ENCODE results near the gene ABCA3. TPM values are rescaled to one million over a fixed set of nuclear protein-coding genes. Genes with fewer than 3 reads are reported as not detected.

The ABCA3 gene
- total RNA-seq, 2 experiments from 2014 or later = 6.4 to 10.9 TPM

GRCh38 chr16:2366660-2367309, 26.3 kb upstream of the ABCA3 start:
- no peak for DNase-seq
- CTCF ChIA-PET = no interaction called here
- peaks cover 53% of the 10 kb centered on the region for H3K27me3 Mint-ChIP-seq
- H3K9me3 Mint-ChIP-seq (ENCODE audit: low read depth) = no peaks in the 10 kb centered on the region
- no peak for ATAC-seq
- no peak overlapping the region for H3K27ac Mint-ChIP-seq
- H3K4me3 Mint-ChIP-seq = no peak overlapping the region
- no peaks in the 10 kb centered on the region for H3K4me1 Mint-ChIP-seq
- H3K36me3 Mint-ChIP-seq = no peaks in the 10 kb centered on the region

- no peaks in the 10 kb centered on the region for H3K9me3 Mint-ChIP-seq (ENCODE audit: low read depth)
- CTCF ChIA-PET = no interaction called here
- H3K36me3 Mint-ChIP-seq = no peaks in the 10 kb centered on the region
- H3K27me3 Mint-ChIP-seq = peaks cover 55% of the 10 kb centered on the region
- no peaks in the 10 kb centered on the region for H3K4me1 Mint-ChIP-seq
- no peak overlapping the region for H3K4me3 Mint-ChIP-seq
- no peak for DNase-seq
- no peak overlapping the region for H3K27ac Mint-ChIP-seq
- ATAC-seq = no peak
These were observed 25.1 kb upstream of the ABCA3 start for GRCh38 chr16:2365397-2366294.

GRCh38 chr16:2364638-2365210, 24.2 kb upstream of the ABCA3 start:
- no peaks in the 10 kb centered on the region for H3K4me1 Mint-ChIP-seq
- CTCF ChIA-PET = no interaction called here
- DNase-seq (no peak), ATAC-seq (no peak)
- no peak overlapping the region for H3K4me3 Mint-ChIP-seq
- H3K36me3 Mint-ChIP-seq = no peaks in the 10 kb centered on the region
- peaks cover 60% of the 10 kb centered on the region for H3K27me3 Mint-ChIP-seq
- H3K27ac Mint-ChIP-seq = no peak overlapping the region
- no peaks in the 10 kb centered on the region for H3K9me3 Mint-ChIP-seq (ENCODE audit: low read depth)

- Mint-ChIP-seq H3K4me1 (no peaks in the 10 kb centered on the region), H3K4me3 (no peak overlapping the region), H3K27ac (no peak overlapping the region), H3K36me3 (peaks cover 2% of the 10 kb centered on the region), H3K9me3 (ENCODE audit: low read depth) (no peaks in the 10 kb centered on the region), H3K27me3 (peaks cover 62% of the 10 kb centered on the region)
- no peak for DNase-seq
- ATAC-seq = no peak
- CTCF ChIA-PET = interaction anchor here (1.1 to 1.9 kb wide), 2 partner anchors 22 to 31 kb away, joined by 3 to 6 read pairs; partner anchors contain the start of gene ABCA3
These were observed 21.7 kb upstream of the ABCA3 start for GRCh38 chr16:2362218-2362617.

- DNase-seq = no peak
- H3K9me3 Mint-ChIP-seq (ENCODE audit: low read depth) = no peaks in the 10 kb centered on the region
- no peak for ATAC-seq
- H3K4me3 Mint-ChIP-seq = no peak overlapping the region
- H3K27me3 Mint-ChIP-seq = peaks cover 59% of the 10 kb centered on the region
- H3K27ac Mint-ChIP-seq = no peak overlapping the region
- H3K36me3 Mint-ChIP-seq = peaks cover 2% of the 10 kb centered on the region
- no peaks in the 10 kb centered on the region for H3K4me1 Mint-ChIP-seq
- CTCF ChIA-PET = interaction anchor here (1.9 kb wide), 1 partner anchor 21 kb away, joined by 6 read pairs; the partner anchor contains the start of gene ABCA3
These were observed 20.6 kb upstream of the ABCA3 start for GRCh38 chr16:2361129-2361528.

GRCh38 chr16:2359919-2360318, 19.4 kb upstream of the ABCA3 start:
- CTCF ChIA-PET = no interaction called here
- H3K4me1 Mint-ChIP-seq = no peaks in the 10 kb centered on the region
- H3K4me3 Mint-ChIP-seq = no peak overlapping the region
- peaks cover 2% of the 10 kb centered on the region for H3K36me3 Mint-ChIP-seq
- DNase-seq = no peak
- ATAC-seq = no peak
- H3K27me3 Mint-ChIP-seq = peaks cover 53% of the 10 kb centered on the region
- no peaks in the 10 kb centered on the region for H3K9me3 Mint-ChIP-seq (ENCODE audit: low read depth)
- H3K27ac Mint-ChIP-seq = no peak overlapping the region

GRCh38 chr16:2358811-2359210, 18.3 kb upstream of the ABCA3 start:
- DNase-seq = no peak
- no peaks in the 10 kb centered on the region for H3K9me3 Mint-ChIP-seq (ENCODE audit: low read depth)
- H3K36me3 Mint-ChIP-seq = peaks cover 2% of the 10 kb centered on the region
- no peak overlapping the region for H3K4me3 Mint-ChIP-seq
- ATAC-seq = no peak
- CTCF ChIA-PET = interaction anchor here (1.0 kb wide), 1 partner anchor 14 kb away, joined by 3 read pairs; no protein-coding TSS in a partner anchor
- no peaks in the 10 kb centered on the region for H3K4me1 Mint-ChIP-seq
- peaks cover 56% of the 10 kb centered on the region for H3K27me3 Mint-ChIP-seq
- H3K27ac Mint-ChIP-seq = no peak overlapping the region

- H3K36me3 Mint-ChIP-seq = peaks cover 2% of the 10 kb centered on the region
- H3K4me3 Mint-ChIP-seq = no peak overlapping the region
- no peak for DNase-seq
- H3K27me3 Mint-ChIP-seq = peaks cover 64% of the 10 kb centered on the region
- CTCF ChIA-PET = interaction anchor here (2.3 kb wide), 1 partner anchor 17 kb away, joined by 6 read pairs; the partner anchor contains the start of gene ABCA3
- no peaks in the 10 kb centered on the region for H3K9me3 Mint-ChIP-seq (ENCODE audit: low read depth)
- no peaks in the 10 kb centered on the region for H3K4me1 Mint-ChIP-seq
- ATAC-seq = no peak
- no peak overlapping the region for H3K27ac Mint-ChIP-seq
These were observed 16.8 kb upstream of the ABCA3 start for GRCh38 chr16:2357331-2357730.

GRCh38 chr16:2350500-2350899, 10.0 kb upstream of the ABCA3 start:
- Mint-ChIP-seq H3K4me3 (no peak overlapping the region), H3K9me3 (ENCODE audit: low read depth) (no peaks in the 10 kb centered on the region), H3K27me3 (peaks cover 43% of the 10 kb centered on the region), H3K27ac (no peak overlapping the region), H3K4me1 (no peaks in the 10 kb centered on the region), H3K36me3 (no peaks in the 10 kb centered on the region)
- CTCF ChIA-PET = interaction anchor here (1.2 kb wide), 1 partner anchor 10 kb away, joined by 3 read pairs; the partner anchor contains the start of gene ABCA3
- ATAC-seq = no peak
- no peak for DNase-seq

GRCh38 chr16:2343211-2343610, 2.7 kb upstream of the ABCA3 start:
- H3K4me3 Mint-ChIP-seq = no peak overlapping the region
- peaks cover 22% of the 10 kb centered on the region for H3K4me1 Mint-ChIP-seq
- CTCF ChIA-PET = interaction anchor here (1.3 to 1.5 kb wide), 2 partner anchors 9 to 158 kb away, joined by 3 to 5 read pairs; no protein-coding TSS in a partner anchor
- peaks cover 2% of the 10 kb centered on the region for H3K36me3 Mint-ChIP-seq
- H3K27me3 Mint-ChIP-seq = peaks cover 35% of the 10 kb centered on the region
- no peaks in the 10 kb centered on the region for H3K9me3 Mint-ChIP-seq (ENCODE audit: low read depth)
- DNase-seq (no peak), ATAC-seq (no peak)
- H3K27ac Mint-ChIP-seq = no peak overlapping the region

- CTCF ChIA-PET = interaction anchor here (1.5 kb wide), 1 partner anchor 10 kb away, joined by 3 read pairs; no protein-coding TSS in a partner anchor
- no peak overlapping the region for H3K27ac Mint-ChIP-seq
- H3K36me3 Mint-ChIP-seq = peaks cover 2% of the 10 kb centered on the region
- peaks cover 23% of the 10 kb centered on the region for H3K4me1 Mint-ChIP-seq
- H3K4me3 Mint-ChIP-seq = no peak overlapping the region
- no peaks in the 10 kb centered on the region for H3K9me3 Mint-ChIP-seq (ENCODE audit: low read depth)
- no peak for DNase-seq
- peaks cover 35% of the 10 kb centered on the region for H3K27me3 Mint-ChIP-seq
- ATAC-seq = no peak
These were observed 1.2 kb upstream of the ABCA3 start for GRCh38 chr16:2341456-2342447.
